LNCAP (cell line): Measurements from ENCODE around the gene RNASE7.

Experiments
- CTCF ChIP-seq: fragments of 450-650 bp; IDR thresholded peaks from 2 replicates; pipeline ENCODE4 v1.5.1; 2017; ENCODE audit warnings: mild to moderate bottlenecking

Gene RNASE7

GRCh38 chr14:21040370-21040925 is 1.7 kb upstream of the RNASE7 start:
- no peak; the same call in 1 of the 2 replicates for TF ChIP-seq CTCF

GRCh38 chr14:21042918-21043317 is 756 bp downstream of the RNASE7 start:
- no peak for TF ChIP-seq CTCF

- TF ChIP-seq CTCF = no peak
Measured at GRCh38 chr14:21043387-21043973, 1.3 kb downstream of the RNASE7 start.

- TF ChIP-seq CTCF = no peak
Measured at GRCh38 chr14:21043974-21044618, 1.9 kb downstream of the RNASE7 start.

- TF ChIP-seq CTCF = no peak
Measured at GRCh38 chr14:21047378-21047781, 5.2 kb downstream of the RNASE7 start.

GRCh38 chr14:21048638-21049037 is 6.5 kb downstream of the RNASE7 start:
- no peak for TF ChIP-seq CTCF

- TF ChIP-seq CTCF = no peak
Measured at GRCh38 chr14:21049271-21049673, 7.1 kb downstream of the RNASE7 start.
